Measurements from ENCODE around the gene MYOM1. TPM values are rescaled to one million over a fixed set of nuclear protein-coding genes. Genes with fewer than 3 reads are reported as not detected.

Gene MYOM1
- 0.07 and 0.11 TPM in 2 replicates for total RNA-seq

- DNase-seq (ENCODE audit: low read depth, low spot score): no peak
Measured at GRCh38 chr18:3219631-3220335, at the start of gene MYOM1. Gene MYOM1, minus strand, starts transcription at chr18:3219968. Its CDS starts 4,745 bp downstream, at chr18:3215223.

- DNase-seq (ENCODE audit: low read depth, low spot score): no peak
Measured at GRCh38 chr18:3269241-3269913, 49.6 kb upstream of the MYOM1 start.

GRCh38 chr18:3268306-3268705 is 48.5 kb upstream of the MYOM1 start:
- DNase-seq (ENCODE audit: low read depth, low spot score): no peak

GRCh38 chr18:3266062-3266608 is 46.4 kb upstream of the MYOM1 start:
- DNase-seq (ENCODE audit: low read depth, low spot score): no peak

- no peak for DNase-seq (ENCODE audit: low read depth, low spot score)
Measured at GRCh38 chr18:3265564-3266033, 45.8 kb upstream of the MYOM1 start.

GRCh38 chr18:3264362-3264761 is 44.6 kb upstream of the MYOM1 start:
- no peak for DNase-seq (ENCODE audit: low read depth, low spot score)

GRCh38 chr18:3263132-3263700 is 43.4 kb upstream of the MYOM1 start:
- no peak for DNase-seq (ENCODE audit: low read depth, low spot score)

GRCh38 chr18:3262234-3263131 is 42.7 kb upstream of the MYOM1 start:
- no peak for DNase-seq (ENCODE audit: low read depth, low spot score)

GRCh38 chr18:3261373-3262233 is 41.8 kb upstream of the MYOM1 start, which contains the start of gene MYL12B:
Gene MYL12B, plus strand, starts transcription at chr18:3262133. Its CDS starts 10,766 bp downstream, at chr18:3272899.
- DNase-seq (ENCODE audit: low read depth, low spot score): no peak

GRCh38 chr18:3260995-3261372 is 41.2 kb upstream of the MYOM1 start:
- no peak for DNase-seq (ENCODE audit: low read depth, low spot score)

GRCh38 chr18:3257627-3258120 is 37.9 kb upstream of the MYOM1 start:
- DNase-seq (ENCODE audit: low read depth, low spot score): no peak

- no peak for DNase-seq (ENCODE audit: low read depth, low spot score)
Measured at GRCh38 chr18:3256693-3257626, 37.2 kb upstream of the MYOM1 start.

- DNase-seq (ENCODE audit: low read depth, low spot score): no peak
Measured at GRCh38 chr18:3255611-3256165, 35.9 kb upstream of the MYOM1 start.

GRCh38 chr18:3254725-3255124 is 35.0 kb upstream of the MYOM1 start:
- DNase-seq (ENCODE audit: low read depth, low spot score): no peak

GRCh38 chr18:3252843-3253242 is 33.1 kb upstream of the MYOM1 start:
- DNase-seq (ENCODE audit: low read depth, low spot score): no peak

GRCh38 chr18:3251963-3252277 is 32.2 kb upstream of the MYOM1 start:
- no peak for DNase-seq (ENCODE audit: low read depth, low spot score)

- no peak for DNase-seq (ENCODE audit: low read depth, low spot score)
Measured at GRCh38 chr18:3251249-3251962, 31.6 kb upstream of the MYOM1 start.

All from pulmonary artery endothelial cell (primary cell).